ENCODE results near the gene TFAP2C.
A peak's percentile ranks its signal among the peaks of the same experiment; 100 is the strongest.
"Not testable (repeated sequence)": the region's sequence is repeated elsewhere in the genome, so short reads cannot be mapped to it uniquely, and the experiment has no call there.

The TFAP2C gene

GRCh38 chr20:56616716-56617115 is 12.4 kb upstream of the TFAP2C start:
- no peak for DNase-seq (ENCODE audit: low read depth, low spot score)

- no peak for DNase-seq (ENCODE audit: low read depth, low spot score)
Measured at GRCh38 chr20:56617489-56617888, 11.6 kb upstream of the TFAP2C start.

GRCh38 chr20:56621730-56622129 is 7.4 kb upstream of the TFAP2C start:
- DNase-seq (ENCODE audit: low read depth, low spot score) = no peak

GRCh38 chr20:56623930-56624329 is 5.2 kb upstream of the TFAP2C start:
- not testable (repeated sequence) for DNase-seq (ENCODE audit: low read depth, low spot score)

- DNase-seq (ENCODE audit: low read depth, low spot score) = no peak
Measured at GRCh38 chr20:56624786-56625681, 4.1 kb upstream of the TFAP2C start.

GRCh38 chr20:56625837-56626236 is 3.3 kb upstream of the TFAP2C start:
- no peak for DNase-seq (ENCODE audit: low read depth, low spot score)

GRCh38 chr20:56626367-56627121 is 2.6 kb upstream of the TFAP2C start:
- no peak for DNase-seq (ENCODE audit: low read depth, low spot score)

GRCh38 chr20:56627122-56628014 is 1.7 kb upstream of the TFAP2C start:
- DNase-seq (ENCODE audit: low read depth, low spot score) = no peak

- DNase-seq (ENCODE audit: low read depth, low spot score) = no peak
Measured at GRCh38 chr20:56628015-56628872, 862 bp upstream of the TFAP2C start.

GRCh38 chr20:56629464-56630085 is 469 bp downstream of the TFAP2C start:
- no peak for DNase-seq (ENCODE audit: low read depth, low spot score)

GRCh38 chr20:56630086-56630493 is 984 bp downstream of the TFAP2C start:
- peak; percentile 44 for DNase-seq (ENCODE audit: low read depth, low spot score)

GRCh38 chr20:56630506-56631317 is 1.6 kb downstream of the TFAP2C start:
- DNase-seq (ENCODE audit: low read depth, low spot score) = no peak

GRCh38 chr20:56631318-56631989 is 2.3 kb downstream of the TFAP2C start:
- no peak for DNase-seq (ENCODE audit: low read depth, low spot score)

GRCh38 chr20:56631990-56632327 is 2.9 kb downstream of the TFAP2C start:
- DNase-seq (ENCODE audit: low read depth, low spot score) = no peak

- no peak for DNase-seq (ENCODE audit: low read depth, low spot score)
Measured at GRCh38 chr20:56634307-56634706, 5.2 kb downstream of the TFAP2C start.

GRCh38 chr20:56634735-56635385 is 5.8 kb downstream of the TFAP2C start:
- DNase-seq (ENCODE audit: low read depth, low spot score) = no peak

GRCh38 chr20:56636716-56637115 is 7.6 kb downstream of the TFAP2C start:
- no peak for DNase-seq (ENCODE audit: low read depth, low spot score)

GRCh38 chr20:56637576-56637975 is 8.5 kb downstream of the TFAP2C start:
- DNase-seq (ENCODE audit: low read depth, low spot score) = no peak

- no peak for DNase-seq (ENCODE audit: low read depth, low spot score)
Measured at GRCh38 chr20:56646599-56646998, 17.5 kb downstream of the TFAP2C start.

Data from brain pericyte (primary cell).